ENCODE results near the gene SOX9.

DNA sequence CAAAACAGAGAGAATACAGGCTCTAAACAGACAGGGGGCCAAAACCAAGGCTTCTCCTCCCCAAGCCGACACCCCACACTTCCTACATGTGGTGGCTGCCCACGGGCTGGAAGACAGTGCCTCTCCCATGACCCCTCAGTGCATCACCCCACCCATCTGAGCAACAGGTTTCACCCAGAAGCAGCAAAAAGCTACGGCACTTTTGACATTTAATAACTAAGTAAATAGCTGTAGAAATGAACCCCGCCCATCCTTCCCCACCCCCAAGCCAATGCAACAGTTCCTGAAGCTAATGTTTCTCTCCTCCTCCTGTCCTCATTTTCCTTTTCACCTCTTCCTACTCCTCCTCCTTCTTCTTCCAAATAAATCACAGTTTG lies 9.9 kb upstream of the SOX9 start:
- TF ChIP-seq POLR2A (IDR thresholded peaks at IDR 0.05; ENCODE audit: low read length) = no peak
- no peak for TF ChIP-seq GATA1 (IDR thresholded peaks at IDR 0.05; ENCODE audit: low read depth, low read length)
